Stimulated activated CD8-positive, alpha-beta memory T cell treated with anti-CD3 and anti-CD28 coated beads, Interleukin-4, amount 100 ng/mL, for 24 hours (primary cell): Measurements from ENCODE around the gene GJA5.

ENCODE experiments used
- DNase-seq: peaks from one replicate; pipeline ENCODE4 v3.0.0-alpha.2; 2020; ENCODE audit warnings: low read depth

GJA5 gene

GRCh38 chr1:147729315-147729714 lies 31.1 kb downstream of the GJA5 start:
- DNase-seq = no peak

GRCh38 chr1:147726168-147726567 lies 34.2 kb downstream of the GJA5 start:
- DNase-seq = no peak

- DNase-seq = no peak
These were observed 34.7 kb downstream of the GJA5 start for GRCh38 chr1:147725685-147726084.

GRCh38 chr1:147723691-147724323 lies 36.6 kb downstream of the GJA5 start:
- no peak for DNase-seq

GRCh38 chr1:147722124-147722523 lies 38.3 kb downstream of the GJA5 start:
- no peak for DNase-seq

GRCh38 chr1:147721716-147722115 lies 38.7 kb downstream of the GJA5 start:
- DNase-seq = no peak

- no peak for DNase-seq
These were observed 39.8 kb downstream of the GJA5 start for GRCh38 chr1:147720557-147720956.

- DNase-seq = no peak
These were observed 40.6 kb downstream of the GJA5 start for GRCh38 chr1:147719711-147720225.

- DNase-seq = no peak
These were observed 41.2 kb downstream of the GJA5 start for GRCh38 chr1:147719029-147719698.

- DNase-seq = no peak
These were observed 42.7 kb downstream of the GJA5 start for GRCh38 chr1:147717706-147718097.

- DNase-seq = no peak
These were observed 43.2 kb downstream of the GJA5 start for GRCh38 chr1:147717051-147717705.

- DNase-seq = no peak
These were observed 47.8 kb downstream of the GJA5 start for GRCh38 chr1:147712605-147713004.
